H1 (cell line): Measurements from ENCODE around the gene EMC6.

ENCODE experiments used
- CBX5 ChIP-seq: fragments of 300-800, 300-1000 bp; sonication (generic); IDR thresholded peaks from 2 replicates; pipeline ENCODE4 v1.7.1; 2016; ENCODE audit warnings: antibody characterized with exemption, low read length, low read depth
- CHD7 ChIP-seq: fragments of 300-600 bp; sonication (generic); IDR thresholded peaks from 2 replicates; pipeline ENCODE4 v1.7.1; 2012; ENCODE audit warnings: low read length, moderate library complexity, mild to moderate bottlenecking, inconsistent platforms; ENCODE audit not compliant: insufficient replicate concordance
- CREB1 ChIP-seq: IDR thresholded peaks from 2 replicates; pipeline ENCODE4 v1.6.1; 2012; ENCODE audit warnings: inconsistent platforms
- EP300 ChIP-seq, 2 experiments: IDR thresholded peaks; 1 replicate in 1 of 2; 2 replicates in 1 of 2; pipeline ENCODE4 v1.6.1; 2011 to 2012; ENCODE audit warnings: low read depth in 2 of 2, low read length in 2 of 2, mild to moderate bottlenecking in 2 of 2, borderline replicate concordance in 1 of 2, inconsistent platforms in 1 of 2, moderate library complexity in 1 of 2
- EZH2 ChIP-seq: fragments of 200-600 bp; sonication (generic); IDR thresholded peaks from 2 replicates; pipeline ENCODE4 v1.7.1; 2012; ENCODE audit warnings: low read depth, mild to moderate bottlenecking, moderate library complexity, low read length, inconsistent platforms; ENCODE audit not compliant: severe bottlenecking
- GABPA ChIP-seq: IDR thresholded peaks from 2 replicates; pipeline ENCODE4 v1.6.1; 2011; ENCODE audit warnings: mild to moderate bottlenecking, low read length, moderate library complexity, borderline replicate concordance; ENCODE audit not compliant: insufficient read depth
- KDM5A ChIP-seq: fragments of 200-600 bp; IDR thresholded peaks from 2 replicates; pipeline ENCODE4 v1.7.1; 2012; ENCODE audit warnings: mild to moderate bottlenecking, low read length, inconsistent platforms, mixed read lengths
- POLR2AphosphoS5 ChIP-seq: IDR thresholded peaks from 2 replicates; pipeline ENCODE4 v1.6.1; 2011; ENCODE audit warnings: low read depth, low read length
- SIN3A ChIP-seq, 2 experiments: IDR thresholded peaks in 1 of 2; conservative IDR thresholded peaks in 1 of 2; 2 replicates each; pipeline ENCODE4 v1.6.1; 2011 to 2012; ENCODE audit warnings: low read length in 2 of 2, improper control_type of control experiment in 1 of 2, low read depth in 1 of 2, mild to moderate bottlenecking in 1 of 2
- SP1 ChIP-seq: IDR thresholded peaks from 2 replicates; pipeline ENCODE4 v1.6.1; 2011; ENCODE audit warnings: low read depth, low read length
- SRF ChIP-seq: IDR thresholded peaks from 2 replicates; pipeline ENCODE4 v1.6.1; 2011; ENCODE audit warnings: mild to moderate bottlenecking, low read depth, low read length, moderate library complexity
- TCF12 ChIP-seq: IDR thresholded peaks from 2 replicates; pipeline ENCODE4 v1.6.1; 2011; ENCODE audit warnings: low read depth, mild to moderate bottlenecking, low read length
- YY1 ChIP-seq: IDR thresholded peaks from 2 replicates; pipeline ENCODE4 v1.6.1; 2011; ENCODE audit warnings: low read depth, mild to moderate bottlenecking, low read length
- TF ChIP-seq, protein P1 (sequence below), 3 experiments: IDR thresholded peaks; 1 replicate in 2 of 3; 2 replicates in 1 of 3; pipeline versions ENCODE4 v1.5.1 to v1.6.1; 2011; ENCODE audit warnings: low read length in 3 of 3, mild to moderate bottlenecking in 3 of 3, inconsistent platforms in 2 of 3, low read depth in 1 of 3, moderate library complexity in 1 of 3; ENCODE audit not compliant: insufficient read depth in 1 of 3; ENCODE audit errors: control extremely low read depth in 1 of 3

GRCh38 chr17:3659541-3660111 lies 9.0 kb upstream of the EMC6 start:
- TF ChIP-seq, protein P1, sequence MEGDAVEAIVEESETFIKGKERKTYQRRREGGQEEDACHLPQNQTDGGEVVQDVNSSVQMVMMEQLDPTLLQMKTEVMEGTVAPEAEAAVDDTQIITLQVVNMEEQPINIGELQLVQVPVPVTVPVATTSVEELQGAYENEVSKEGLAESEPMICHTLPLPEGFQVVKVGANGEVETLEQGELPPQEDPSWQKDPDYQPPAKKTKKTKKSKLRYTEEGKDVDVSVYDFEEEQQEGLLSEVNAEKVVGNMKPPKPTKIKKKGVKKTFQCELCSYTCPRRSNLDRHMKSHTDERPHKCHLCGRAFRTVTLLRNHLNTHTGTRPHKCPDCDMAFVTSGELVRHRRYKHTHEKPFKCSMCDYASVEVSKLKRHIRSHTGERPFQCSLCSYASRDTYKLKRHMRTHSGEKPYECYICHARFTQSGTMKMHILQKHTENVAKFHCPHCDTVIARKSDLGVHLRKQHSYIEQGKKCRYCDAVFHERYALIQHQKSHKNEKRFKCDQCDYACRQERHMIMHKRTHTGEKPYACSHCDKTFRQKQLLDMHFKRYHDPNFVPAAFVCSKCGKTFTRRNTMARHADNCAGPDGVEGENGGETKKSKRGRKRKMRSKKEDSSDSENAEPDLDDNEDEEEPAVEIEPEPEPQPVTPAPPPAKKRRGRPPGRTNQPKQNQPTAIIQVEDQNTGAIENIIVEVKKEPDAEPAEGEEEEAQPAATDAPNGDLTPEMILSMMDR (IDR thresholded peaks at IDR 0.05; ENCODE audit: control extremely low read depth in 1 of 3, insufficient read depth in 1 of 3, low read depth in 1 of 3, low read length in 3 of 3), result no peak
- no peak for TF ChIP-seq EZH2
- no peak for TF ChIP-seq EP300 (IDR thresholded peaks at IDR 0.05; ENCODE audit: borderline replicate concordance in 1 of 2, low read depth in 2 of 2, low read length in 2 of 2)
- TF ChIP-seq SP1, result no peak
- TF ChIP-seq SIN3A (conservative IDR thresholded peaks at IDR 0.05 in 1 of 2, IDR thresholded peaks at IDR 0.05 in 1 of 2; ENCODE audit: low read depth in 1 of 2, low read length in 2 of 2), result no peak
- TF ChIP-seq YY1, result no peak
- no peak for TF ChIP-seq GABPA
- no peak for TF ChIP-seq POLR2AphosphoS5
- TF ChIP-seq SRF, result no peak
- TF ChIP-seq CBX5, result no peak
- TF ChIP-seq KDM5A, result no peak
- TF ChIP-seq CREB1, result no peak
- no peak for TF ChIP-seq CHD7
- no peak for TF ChIP-seq TCF12
